K562 (cell line): ENCODE measurements around the gene LRCOL1. TPM values are rescaled to one million over a fixed set of nuclear protein-coding genes. Genes with fewer than 3 reads are reported as not detected.

Source experiments
- C11orf30 ChIP-seq: fragments of 450-650 bp; IDR thresholded peaks from 2 replicates; pipeline ENCODE4 v1.6.1; 2016; ENCODE audit warnings: low read depth, mild to moderate bottlenecking
- JUND ChIP-seq, 2 experiments: IDR thresholded peaks; 2 replicates in 1 of 2; 3 replicates in 1 of 2; pipeline ENCODE4 v1.6.1; 2011; ENCODE audit warnings: borderline replicate concordance in 2 of 2, low read depth in 2 of 2, low read length in 2 of 2, improper control_type of control experiment in 1 of 2, missing biosample characterization in 1 of 2, missing genetic modification characterization in 1 of 2, missing genetic modification reagents in 1 of 2
- POLR2G ChIP-seq: fragments of 200-400 bp; formaldehyde crosslinking; IDR thresholded peaks from 2 replicates; pipeline ENCODE4 v1.6.1; 2017; ENCODE audit warnings: low read depth, mild to moderate bottlenecking, antibody characterized with exemption, low read length, moderate library complexity
- ZBTB1 ChIP-seq: sonication (generic); formaldehyde crosslinking; IDR thresholded peaks from 2 replicates; pipeline ENCODE4 v1.8.1; 2023; ENCODE audit warnings: missing genetic modification reagents, low read depth, mild to moderate bottlenecking, borderline replicate concordance
- polyA plus RNA-seq, 8 experiments: library from polyadenylated mRNA; depleted of rRNA in 4 of 8; stranded (reverse) in 5 of 8; unstranded in 3 of 8; fragments of >200 nt; fragmentation: Nextera tagmentation in 2 of 8; fragmentation: Illumina TruSeq in 1 of 8; extraction: Ambion mirVana in 2 of 8; extraction: Trizol in 1 of 8; gene quantifications; 2 replicates each; pipeline versions ENCODE4 v1.2.1 to v1.2.3, GENCODE V29; 2011 to 2014; ENCODE audit warnings: inconsistent platforms in 1 of 8, missing spikeins in 1 of 8
- total RNA-seq, 7 experiments: library from RNA; depleted of rRNA in 6 of 7; stranded (reverse); fragments of >200 nt in 6 of 7; fragmentation: Illumina TruSeq in 2 of 7; extraction: Trizol in 2 of 7; gene quantifications; 2 replicates each; pipeline versions ENCODE4 v1.2.1 to v1.2.3, GENCODE V29; 2011 to 2021; ENCODE audit warnings: low replicate concordance in 1 of 7
- TF ChIP-seq, protein P1 (sequence below), 2 experiments: fragments of 450-650 bp; formaldehyde crosslinking in 1 of 2; IDR thresholded peaks; 2 replicates each; pipeline versions ENCODE4 v1.4.0 to v1.6.1; 2014 to 2020; ENCODE audit warnings: mild to moderate bottlenecking in 2 of 2, borderline replicate concordance in 1 of 2, low read depth in 1 of 2
- TF ChIP-seq, protein P2 (sequence below): fragments of 200-800 bp; sonication (Bioruptor generic); IDR thresholded peaks from 2 replicates; pipeline ENCODE4 v1.6.1; 2017; ENCODE audit warnings: missing genetic modification characterization, missing compliant biosample characterization

The LRCOL1 gene
- total and polyA plus RNA-seq, 9 of the 15 experiments (the other 6 are each of a cell fraction or from before 2014, with no cell fraction given), result not detected

DNA sequence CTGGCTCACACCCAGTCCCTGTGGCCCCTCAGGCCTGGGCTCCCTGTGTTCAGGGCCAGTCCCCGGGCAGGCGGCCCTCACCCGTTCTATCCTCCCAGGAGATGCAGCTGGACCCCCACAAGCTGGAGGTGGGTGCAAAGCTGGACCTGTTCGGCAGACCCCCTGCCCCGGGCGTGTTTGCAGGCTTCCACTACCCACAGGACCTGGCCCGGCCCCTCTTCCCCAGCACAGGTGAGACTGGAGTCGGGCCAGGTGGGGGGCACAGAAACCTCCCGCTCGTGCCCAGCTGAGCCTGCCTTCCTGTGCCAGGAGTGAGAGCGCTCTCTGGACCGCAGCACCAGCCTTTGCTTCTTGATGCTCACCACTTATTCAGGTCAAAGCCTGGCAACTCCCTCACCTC, 33.7 kb downstream of the LRCOL1 start (continued):
- TF ChIP-seq, protein P1, sequence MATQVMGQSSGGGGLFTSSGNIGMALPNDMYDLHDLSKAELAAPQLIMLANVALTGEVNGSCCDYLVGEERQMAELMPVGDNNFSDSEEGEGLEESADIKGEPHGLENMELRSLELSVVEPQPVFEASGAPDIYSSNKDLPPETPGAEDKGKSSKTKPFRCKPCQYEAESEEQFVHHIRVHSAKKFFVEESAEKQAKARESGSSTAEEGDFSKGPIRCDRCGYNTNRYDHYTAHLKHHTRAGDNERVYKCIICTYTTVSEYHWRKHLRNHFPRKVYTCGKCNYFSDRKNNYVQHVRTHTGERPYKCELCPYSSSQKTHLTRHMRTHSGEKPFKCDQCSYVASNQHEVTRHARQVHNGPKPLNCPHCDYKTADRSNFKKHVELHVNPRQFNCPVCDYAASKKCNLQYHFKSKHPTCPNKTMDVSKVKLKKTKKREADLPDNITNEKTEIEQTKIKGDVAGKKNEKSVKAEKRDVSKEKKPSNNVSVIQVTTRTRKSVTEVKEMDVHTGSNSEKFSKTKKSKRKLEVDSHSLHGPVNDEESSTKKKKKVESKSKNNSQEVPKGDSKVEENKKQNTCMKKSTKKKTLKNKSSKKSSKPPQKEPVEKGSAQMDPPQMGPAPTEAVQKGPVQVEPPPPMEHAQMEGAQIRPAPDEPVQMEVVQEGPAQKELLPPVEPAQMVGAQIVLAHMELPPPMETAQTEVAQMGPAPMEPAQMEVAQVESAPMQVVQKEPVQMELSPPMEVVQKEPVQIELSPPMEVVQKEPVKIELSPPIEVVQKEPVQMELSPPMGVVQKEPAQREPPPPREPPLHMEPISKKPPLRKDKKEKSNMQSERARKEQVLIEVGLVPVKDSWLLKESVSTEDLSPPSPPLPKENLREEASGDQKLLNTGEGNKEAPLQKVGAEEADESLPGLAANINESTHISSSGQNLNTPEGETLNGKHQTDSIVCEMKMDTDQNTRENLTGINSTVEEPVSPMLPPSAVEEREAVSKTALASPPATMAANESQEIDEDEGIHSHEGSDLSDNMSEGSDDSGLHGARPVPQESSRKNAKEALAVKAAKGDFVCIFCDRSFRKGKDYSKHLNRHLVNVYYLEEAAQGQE (IDR thresholded peaks at IDR 0.05; ENCODE audit: borderline replicate concordance), result no peak
- TF ChIP-seq, protein P1 (CRISPR knock-in tag; IDR thresholded peaks at IDR 0.05; ENCODE audit: low read depth), result no peak
- peak; percentile 13; the same call in 1 of the 2 replicates for TF ChIP-seq POLR2G
- TF ChIP-seq, protein P2, sequence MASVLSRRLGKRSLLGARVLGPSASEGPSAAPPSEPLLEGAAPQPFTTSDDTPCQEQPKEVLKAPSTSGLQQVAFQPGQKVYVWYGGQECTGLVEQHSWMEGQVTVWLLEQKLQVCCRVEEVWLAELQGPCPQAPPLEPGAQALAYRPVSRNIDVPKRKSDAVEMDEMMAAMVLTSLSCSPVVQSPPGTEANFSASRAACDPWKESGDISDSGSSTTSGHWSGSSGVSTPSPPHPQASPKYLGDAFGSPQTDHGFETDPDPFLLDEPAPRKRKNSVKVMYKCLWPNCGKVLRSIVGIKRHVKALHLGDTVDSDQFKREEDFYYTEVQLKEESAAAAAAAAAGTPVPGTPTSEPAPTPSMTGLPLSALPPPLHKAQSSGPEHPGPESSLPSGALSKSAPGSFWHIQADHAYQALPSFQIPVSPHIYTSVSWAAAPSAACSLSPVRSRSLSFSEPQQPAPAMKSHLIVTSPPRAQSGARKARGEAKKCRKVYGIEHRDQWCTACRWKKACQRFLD (CRISPR knock-in tag), result no peak
- TF ChIP-seq ZBTB1 (CRISPR knock-in tag), result no peak
- TF ChIP-seq JUND (IDR thresholded peaks at IDR 0.05; ENCODE audit: borderline replicate concordance, low read depth, low read length), result no peak
- TF ChIP-seq JUND (tag; IDR thresholded peaks at IDR 0.05; ENCODE audit: borderline replicate concordance, low read depth, low read length), result no peak
- no peak for TF ChIP-seq C11orf30
- TF ChIP-seq, all 486 proteins: peak for 1
